ENCODE data around the gene POLR2A.

DNA sequence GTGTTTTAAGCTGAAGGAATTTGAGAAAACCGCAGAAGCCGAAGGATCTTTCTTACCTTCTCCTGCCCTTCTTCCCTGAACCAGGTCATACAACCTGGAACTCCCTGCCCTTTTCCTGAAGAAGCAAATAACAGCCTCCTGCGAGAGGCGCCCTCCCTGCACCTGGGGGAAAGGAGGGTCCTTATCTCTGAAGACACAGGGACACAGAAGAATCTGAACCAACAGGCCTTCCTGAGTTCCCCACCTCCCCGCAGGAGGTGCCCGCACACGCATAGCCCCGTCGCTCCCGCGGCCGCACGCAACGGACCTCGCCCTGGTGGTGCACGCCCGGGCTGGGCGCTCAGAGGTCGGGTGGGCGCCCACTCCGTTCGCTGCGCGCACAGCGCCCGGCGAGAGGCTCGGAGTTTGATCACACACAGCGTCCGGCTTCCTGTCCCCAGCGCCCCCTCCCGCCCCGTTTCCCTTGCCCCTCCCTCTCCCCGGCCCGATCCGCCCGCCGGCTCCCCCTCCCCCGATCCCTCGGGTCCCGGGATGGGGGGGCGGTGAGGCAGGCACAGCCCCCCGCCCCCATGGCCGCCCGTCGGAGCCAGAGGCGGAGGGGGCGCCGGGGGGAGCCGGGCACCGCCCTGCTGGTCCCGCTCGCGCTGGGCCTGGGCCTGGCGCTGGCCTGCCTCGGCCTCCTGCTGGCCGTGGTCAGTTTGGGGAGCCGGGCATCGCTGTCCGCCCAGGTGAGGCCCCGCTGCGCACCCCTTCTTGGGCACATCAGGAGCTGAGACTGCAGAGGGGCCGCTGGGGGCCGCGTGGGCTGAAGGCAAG lies 64.6 kb downstream of the POLR2A start, which contains the start of gene TNFSF12:
- TF ChIP-seq, protein P1, sequence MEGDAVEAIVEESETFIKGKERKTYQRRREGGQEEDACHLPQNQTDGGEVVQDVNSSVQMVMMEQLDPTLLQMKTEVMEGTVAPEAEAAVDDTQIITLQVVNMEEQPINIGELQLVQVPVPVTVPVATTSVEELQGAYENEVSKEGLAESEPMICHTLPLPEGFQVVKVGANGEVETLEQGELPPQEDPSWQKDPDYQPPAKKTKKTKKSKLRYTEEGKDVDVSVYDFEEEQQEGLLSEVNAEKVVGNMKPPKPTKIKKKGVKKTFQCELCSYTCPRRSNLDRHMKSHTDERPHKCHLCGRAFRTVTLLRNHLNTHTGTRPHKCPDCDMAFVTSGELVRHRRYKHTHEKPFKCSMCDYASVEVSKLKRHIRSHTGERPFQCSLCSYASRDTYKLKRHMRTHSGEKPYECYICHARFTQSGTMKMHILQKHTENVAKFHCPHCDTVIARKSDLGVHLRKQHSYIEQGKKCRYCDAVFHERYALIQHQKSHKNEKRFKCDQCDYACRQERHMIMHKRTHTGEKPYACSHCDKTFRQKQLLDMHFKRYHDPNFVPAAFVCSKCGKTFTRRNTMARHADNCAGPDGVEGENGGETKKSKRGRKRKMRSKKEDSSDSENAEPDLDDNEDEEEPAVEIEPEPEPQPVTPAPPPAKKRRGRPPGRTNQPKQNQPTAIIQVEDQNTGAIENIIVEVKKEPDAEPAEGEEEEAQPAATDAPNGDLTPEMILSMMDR (IDR thresholded peaks at IDR 0.05) = peak in 2 of 5 experiments; percentile 41 to 67
- TF ChIP-seq POLR2A (IDR thresholded peaks at IDR 0.05) = no peak
